HG03025 (cell line): Measurements from ENCODE around the gene PAIP1.
"Not testable (repeated sequence)": the region's sequence is repeated elsewhere in the genome, so short reads cannot be mapped to it uniquely, and the experiment has no call there.

Experiments
- ATAC-seq: cut with Tn5 transposase; IDR thresholded peaks from one replicate; pipeline ENCODE4 v1.9.1; 2021; ENCODE audit warnings: mild to moderate bottlenecking, moderate library complexity; ENCODE audit not compliant: unreplicated experiment, low FRiP score

Gene PAIP1

DNA sequence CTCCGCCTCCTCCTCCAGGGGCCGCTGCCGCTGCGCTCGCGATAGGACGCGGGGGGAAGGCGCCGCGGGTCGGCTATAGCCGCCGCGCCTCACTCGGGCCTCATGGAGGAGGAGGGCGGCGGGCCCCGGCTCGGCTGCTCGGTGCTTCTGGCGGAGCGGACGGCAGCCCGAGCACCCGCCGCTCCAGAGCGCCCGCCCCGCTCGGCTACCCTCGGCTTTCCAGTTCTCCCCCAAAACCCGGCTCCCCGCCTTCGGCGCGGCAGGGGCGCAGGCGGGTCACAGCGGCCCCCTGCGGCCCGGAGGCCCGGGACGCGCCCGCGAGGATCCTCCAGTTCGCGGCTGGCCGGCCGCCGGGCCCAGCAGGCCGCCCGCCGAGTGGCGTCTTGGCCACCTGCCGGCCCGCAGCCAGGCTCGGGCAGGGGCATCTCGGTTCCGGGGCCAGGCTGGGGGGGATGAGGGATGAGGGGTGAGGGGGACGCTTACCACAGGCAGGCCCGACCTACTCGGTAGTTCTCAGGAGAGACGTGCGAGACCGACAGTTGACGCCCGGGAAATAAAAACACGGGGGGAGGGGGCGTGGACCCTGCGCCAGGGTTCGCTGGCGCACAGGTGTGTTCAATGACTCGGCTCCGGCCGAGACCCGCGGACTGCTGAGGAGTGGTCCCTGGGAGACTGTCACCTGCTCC lies at the start of gene PAIP1:
TSS of gene PAIP1 (minus strand) at position 221 of the 686 bp plus-strand sequence. CDS start 231 bp downstream, outside the sequence.
- peak; percentile 77 for ATAC-seq

DNA sequence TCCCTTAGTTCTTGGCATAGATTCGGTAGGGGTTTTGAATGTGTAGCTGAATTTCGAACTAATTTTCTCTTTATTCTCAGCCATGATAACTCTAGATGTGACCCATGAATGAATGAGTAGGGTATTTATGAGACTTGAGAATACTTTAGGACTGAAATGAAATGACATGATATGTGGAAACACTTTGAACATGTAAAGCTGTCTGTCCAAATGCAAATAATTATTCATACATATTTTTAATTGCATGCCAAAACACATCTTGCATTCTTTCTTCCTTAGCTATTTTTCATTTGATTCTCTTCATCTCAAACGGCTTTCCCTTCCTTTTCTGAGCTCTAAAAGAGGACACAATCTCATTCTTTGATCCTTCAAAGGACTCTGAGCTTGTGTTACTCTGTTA lies 49.5 kb upstream of the PAIP1 start:
- ATAC-seq, result no peak

DNA sequence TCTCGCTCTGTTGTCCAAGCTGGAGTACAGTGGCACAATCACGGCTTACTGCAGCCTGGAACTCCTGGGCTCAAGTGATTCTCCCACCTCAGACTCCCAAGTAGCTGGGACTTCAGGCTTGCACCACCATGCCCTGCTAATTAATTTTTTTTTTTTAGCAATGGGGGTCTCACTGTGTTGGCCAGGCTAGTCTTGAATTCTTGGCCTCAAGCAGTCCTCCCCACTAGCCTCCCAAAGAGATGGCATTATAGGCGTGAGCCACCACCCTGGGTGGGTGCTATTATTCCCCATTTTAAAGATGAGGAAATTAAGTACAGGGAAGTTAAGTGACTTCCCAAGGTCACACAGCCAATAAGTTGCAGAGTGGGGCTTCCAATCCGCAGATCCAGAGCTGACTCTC lies 47.8 kb upstream of the PAIP1 start:
- no peak for ATAC-seq

DNA sequence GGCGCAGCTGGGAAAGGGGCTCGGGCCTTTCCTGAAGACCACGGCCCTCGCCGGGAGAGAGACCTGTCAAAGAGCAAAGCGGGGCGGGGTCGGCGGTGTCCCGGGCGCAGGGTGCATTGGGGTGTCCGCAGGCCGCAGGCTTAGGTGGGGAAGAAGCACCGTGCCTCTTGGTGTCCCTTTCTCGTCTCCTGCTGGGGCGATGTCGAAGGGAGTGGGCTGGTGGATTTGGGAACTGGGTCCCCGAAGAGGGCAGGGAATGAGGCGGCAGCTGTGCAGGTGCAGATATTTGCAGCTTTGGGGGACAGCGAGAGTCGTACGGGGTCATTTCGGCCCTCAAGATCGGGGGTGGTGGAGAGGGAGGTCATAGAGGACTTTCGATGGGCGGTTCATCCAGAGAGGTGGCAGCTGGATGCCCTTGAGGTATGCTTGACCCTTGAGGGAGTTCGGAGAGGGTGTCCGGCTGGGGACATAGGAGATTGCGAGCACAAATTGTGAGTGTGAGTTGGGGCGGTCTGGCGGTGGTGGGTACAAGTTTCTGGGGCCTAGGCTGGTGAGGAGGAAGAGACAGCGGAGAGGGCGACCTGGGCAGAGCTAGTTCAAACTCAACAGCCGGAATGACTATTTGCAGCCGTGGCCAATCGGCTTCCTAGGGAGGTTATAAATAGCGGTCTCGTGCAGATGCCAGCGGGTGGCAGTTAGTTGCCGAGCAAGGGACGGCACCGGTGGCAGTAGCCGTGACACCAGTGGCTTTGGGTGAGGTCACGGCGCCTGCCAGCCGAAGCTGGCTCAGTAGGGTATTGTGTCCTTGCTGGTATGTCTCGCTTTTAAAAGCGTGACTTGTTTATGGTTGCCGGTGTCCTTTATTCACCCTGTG lies 46.7 kb upstream of the PAIP1 start:
- ATAC-seq, result peak; percentile 36

DNA sequence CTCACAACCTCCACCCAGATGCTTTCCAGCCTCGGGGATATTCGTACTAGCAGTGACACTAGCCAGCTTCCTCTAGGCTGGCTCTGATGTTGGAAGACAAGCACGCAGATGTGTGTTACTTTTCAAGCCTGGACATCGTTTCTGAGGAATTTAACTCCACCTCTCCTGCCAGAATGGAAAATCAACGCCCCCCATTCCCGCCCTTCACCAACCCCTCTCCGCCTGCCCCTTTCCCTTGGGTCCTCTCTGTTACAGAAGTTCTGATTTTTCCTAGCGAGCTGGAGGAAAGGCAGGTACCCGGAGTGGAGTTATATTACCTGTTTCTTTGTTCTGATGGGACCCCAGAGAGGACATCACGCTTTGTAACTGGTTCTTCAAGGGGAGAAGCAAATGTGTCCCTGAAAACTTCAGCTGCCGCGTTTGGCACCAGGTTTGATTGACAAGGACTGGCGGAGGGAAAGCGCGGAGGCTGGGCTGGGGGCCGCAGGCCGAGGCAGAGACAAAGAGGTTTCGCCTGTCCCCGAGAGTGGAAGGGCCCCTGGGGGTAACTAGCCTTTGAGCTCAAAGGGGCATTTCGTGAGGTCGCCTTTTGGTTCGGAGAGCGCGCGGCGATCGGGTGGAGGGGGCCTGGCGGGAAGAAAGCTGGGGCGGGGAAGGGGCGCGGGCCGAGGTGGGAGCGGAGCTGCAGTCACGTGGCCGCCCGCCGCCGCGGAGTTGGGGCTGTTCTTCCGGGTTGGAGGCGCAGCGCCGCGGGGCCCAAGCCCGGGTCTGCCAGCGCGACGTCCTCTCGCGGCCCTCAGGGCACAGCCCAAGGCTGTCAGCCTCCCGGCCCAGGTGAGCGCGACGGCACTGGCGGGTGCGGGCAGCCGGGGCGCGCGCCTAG lies 45.8 kb upstream of the PAIP1 start, which contains the start of gene NNT:
TSS of gene NNT (plus strand) at position 720 of the 883 bp plus-strand sequence. CDS start 6,016 bp downstream, outside the sequence.
- ATAC-seq, result peak; percentile 80

DNA sequence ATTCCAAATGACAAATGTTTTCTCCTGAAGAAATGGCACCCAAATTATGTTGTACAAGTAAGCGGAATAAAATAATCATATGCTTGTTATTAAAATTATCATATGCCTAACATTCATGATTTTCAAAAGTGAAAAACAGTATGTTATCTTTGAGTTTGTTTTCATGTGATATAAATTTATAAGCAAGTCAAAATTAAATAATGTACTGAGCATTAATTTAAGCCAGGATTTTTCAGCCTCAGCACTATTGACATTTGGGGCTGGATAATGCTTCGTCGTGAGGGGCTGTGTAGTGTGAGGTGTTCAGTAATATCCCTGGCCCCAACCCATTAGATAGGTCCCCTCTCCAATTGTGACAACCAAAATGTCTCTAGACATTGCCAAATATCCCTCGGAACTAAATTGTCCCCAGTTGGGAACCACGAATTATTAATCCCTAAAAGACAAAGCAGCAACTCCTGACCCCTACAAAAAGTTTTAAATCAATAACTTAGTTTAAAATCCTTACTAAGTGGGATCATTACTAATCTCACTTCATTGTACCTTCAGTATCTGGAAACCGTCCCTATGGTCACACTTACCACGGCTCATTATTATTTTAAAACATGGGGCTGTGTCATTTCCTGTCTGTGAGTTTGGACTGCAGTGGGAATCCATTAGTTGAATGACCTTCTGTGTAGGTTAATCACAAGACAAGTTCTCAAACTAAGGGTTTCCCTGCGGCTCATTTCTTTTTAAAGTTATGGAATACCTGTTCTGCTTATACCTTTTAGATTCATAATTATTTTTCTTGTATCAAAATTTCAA lies 44.8 kb upstream of the PAIP1 start:
- ATAC-seq, result no peak

GRCh38 chr5:43598927-43599326 lies 42.0 kb upstream of the PAIP1 start:
- ATAC-seq, result not testable (repeated sequence)

GRCh38 chr5:43592363-43592762 lies 35.5 kb upstream of the PAIP1 start:
- ATAC-seq, result no peak

DNA sequence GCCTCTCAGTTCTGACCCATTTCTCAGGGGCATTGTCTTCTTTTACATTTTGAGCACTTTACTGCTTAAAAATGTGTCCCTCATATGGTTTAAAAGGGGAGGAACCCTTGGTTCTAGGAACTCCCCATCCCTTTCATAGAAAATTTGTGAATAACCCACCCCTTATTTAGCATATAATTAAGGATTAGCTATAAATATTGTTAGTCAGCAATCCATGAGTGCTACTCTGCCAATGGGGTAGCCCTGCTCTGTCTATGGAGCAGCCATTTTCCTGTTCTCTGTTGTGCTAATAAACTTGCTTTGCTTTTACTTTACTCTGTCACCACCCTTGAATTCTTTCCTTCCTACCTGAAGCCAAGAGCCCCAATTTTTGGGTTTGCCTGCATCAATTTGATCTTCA lies 33.8 kb upstream of the PAIP1 start:
- no peak for ATAC-seq

DNA sequence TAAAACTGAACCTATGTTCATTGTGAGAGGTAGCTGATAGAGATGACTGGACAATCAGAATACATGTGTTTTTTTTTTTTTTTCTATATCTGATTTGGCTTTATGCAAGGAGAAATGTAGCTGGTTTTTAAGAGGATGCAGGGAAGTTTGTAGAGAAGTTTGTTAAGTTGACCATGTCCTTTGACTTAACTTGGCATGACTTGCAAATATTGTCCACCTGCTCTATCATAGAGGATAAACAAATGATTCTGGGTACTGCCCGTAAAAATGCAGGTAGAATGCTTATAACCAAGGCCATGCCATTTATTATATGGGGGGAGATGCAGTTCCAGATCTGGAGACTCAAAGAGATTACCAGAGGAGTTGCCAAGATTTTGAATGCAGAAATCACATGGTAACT lies 32.4 kb upstream of the PAIP1 start:
- no peak for ATAC-seq

GRCh38 chr5:43588842-43589241 lies 32.0 kb upstream of the PAIP1 start:
- no peak for ATAC-seq

DNA sequence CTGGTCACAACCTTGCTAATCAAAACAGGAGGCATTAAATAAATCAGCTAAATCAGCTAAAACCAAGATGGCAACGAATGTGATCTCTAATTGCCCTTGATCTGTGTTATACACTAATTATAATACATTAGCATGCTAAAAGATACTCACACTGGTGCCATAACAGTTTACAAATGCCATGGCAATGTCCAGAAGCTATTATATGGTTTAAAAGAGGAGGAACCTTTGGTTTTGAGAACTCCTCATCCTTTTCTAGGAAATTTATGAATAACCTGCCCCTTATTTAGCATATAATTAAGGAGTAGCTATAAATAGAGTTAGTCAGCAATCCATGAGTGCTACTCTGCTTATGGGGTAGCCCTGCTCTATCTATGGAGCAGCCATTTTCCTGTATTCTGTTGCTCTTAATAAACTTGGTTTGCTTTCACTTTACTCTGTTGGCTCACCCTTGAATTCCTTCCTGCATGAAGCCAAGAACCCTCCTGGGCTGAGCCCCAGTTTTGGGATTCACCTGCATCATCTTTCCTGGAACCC lies 27.4 kb upstream of the PAIP1 start:
- no peak for ATAC-seq

- ATAC-seq, result no peak
Measured at GRCh38 chr5:43583724-43584123, 26.8 kb upstream of the PAIP1 start.

- no peak for ATAC-seq
Measured at GRCh38 chr5:43582082-43583005, 25.5 kb upstream of the PAIP1 start.

- no peak for ATAC-seq
Measured at GRCh38 chr5:43581398-43581797, 24.5 kb upstream of the PAIP1 start.

GRCh38 chr5:43580402-43581210 lies 23.7 kb upstream of the PAIP1 start:
- not testable (repeated sequence) for ATAC-seq

DNA sequence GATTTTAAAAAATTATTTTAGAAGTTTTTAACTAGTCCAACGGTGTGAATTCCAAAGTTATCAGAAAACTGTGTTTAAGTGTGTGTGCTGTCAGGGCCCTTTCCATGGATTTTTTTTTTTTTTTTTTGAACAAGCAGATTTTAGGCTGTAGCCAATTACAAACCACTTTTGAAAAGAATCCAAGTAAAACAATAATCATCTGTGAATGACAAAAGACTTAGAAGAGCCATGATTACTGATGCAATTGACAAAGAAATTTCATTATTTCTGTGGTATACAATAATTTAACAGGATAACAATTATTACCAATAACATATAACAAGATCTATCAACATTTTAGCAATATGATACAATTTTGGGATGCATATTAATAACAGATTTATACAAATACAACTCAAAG lies 16.2 kb upstream of the PAIP1 start:
- no peak for ATAC-seq

GRCh38 chr5:43572357-43572756 lies 15.5 kb upstream of the PAIP1 start:
- ATAC-seq, result no peak
